ENCODE results near the gene IL24.

IL24 gene

GRCh38 chr1:206878456-206878855 is 18.8 kb upstream of the IL24 start:
- FAIRE-seq, result no peak
- DNase-seq (ENCODE audit: low spot score), result no peak

GRCh38 chr1:206880314-206880713 is 16.9 kb upstream of the IL24 start:
- DNase-seq (ENCODE audit: low spot score) (no peak), FAIRE-seq (no peak)

GRCh38 chr1:206882555-206882954 is 14.7 kb upstream of the IL24 start:
- no peak for FAIRE-seq
- no peak for DNase-seq (ENCODE audit: low spot score)

- FAIRE-seq, result no peak
- no peak for DNase-seq (ENCODE audit: low spot score)
Measured at GRCh38 chr1:206883160-206883559, 14.1 kb upstream of the IL24 start.

- FAIRE-seq (no peak), DNase-seq (ENCODE audit: low spot score) (no peak)
Measured at GRCh38 chr1:206883876-206884275, 13.4 kb upstream of the IL24 start.

GRCh38 chr1:206885341-206886060 is 11.7 kb upstream of the IL24 start:
- no peak for FAIRE-seq
- DNase-seq (ENCODE audit: low spot score), result no peak

GRCh38 chr1:206886831-206887230 is 10.4 kb upstream of the IL24 start:
- FAIRE-seq (no peak), DNase-seq (ENCODE audit: low spot score) (no peak)

GRCh38 chr1:206887701-206888100 is 9.5 kb upstream of the IL24 start:
- FAIRE-seq (no peak), DNase-seq (ENCODE audit: low spot score) (no peak)

GRCh38 chr1:206890125-206891060 is 6.8 kb upstream of the IL24 start:
- FAIRE-seq (no peak), DNase-seq (ENCODE audit: low spot score) (peak; percentile 34)

GRCh38 chr1:206891412-206891811 is 5.8 kb upstream of the IL24 start:
- FAIRE-seq (no peak), DNase-seq (ENCODE audit: low spot score) (no peak)

- FAIRE-seq (no peak), DNase-seq (ENCODE audit: low spot score) (no peak)
Measured at GRCh38 chr1:206892351-206892984, 4.8 kb upstream of the IL24 start.

- no peak for FAIRE-seq
- DNase-seq (ENCODE audit: low spot score), result no peak
Measured at GRCh38 chr1:206893380-206893779, 3.9 kb upstream of the IL24 start.

GRCh38 chr1:206895325-206895724 is 1.9 kb upstream of the IL24 start:
- no peak for FAIRE-seq

GRCh38 chr1:206895837-206896242 is 1.4 kb upstream of the IL24 start:
- FAIRE-seq (no peak), DNase-seq (ENCODE audit: low spot score) (no peak)

More at GRCh38 chr1:206895325-206895724, 1.9 kb upstream of the IL24 start:
- DNase-seq (ENCODE audit: low spot score), result no peak

GRCh38 chr1:206896261-206896660 is 982 bp upstream of the IL24 start:
- no peak for DNase-seq (ENCODE audit: low spot score)
- no peak for FAIRE-seq

- peak; percentile 16 for DNase-seq (ENCODE audit: low spot score)
- FAIRE-seq, result no peak
Measured at GRCh38 chr1:206898089-206898914, 1.1 kb downstream of the IL24 start.

- FAIRE-seq (no peak), DNase-seq (ENCODE audit: low spot score) (no peak)
Measured at GRCh38 chr1:206898915-206899431, 1.7 kb downstream of the IL24 start.

GRCh38 chr1:206899717-206900116 is 2.5 kb downstream of the IL24 start:
- no peak for FAIRE-seq
- no peak for DNase-seq (ENCODE audit: low spot score)

GRCh38 chr1:206900149-206900548 is 2.9 kb downstream of the IL24 start:
- FAIRE-seq (no peak), DNase-seq (ENCODE audit: low spot score) (no peak)

- no peak for FAIRE-seq
Measured at GRCh38 chr1:206901944-206902343, 4.7 kb downstream of the IL24 start.

GRCh38 chr1:206902702-206903101 is 5.5 kb downstream of the IL24 start:
- DNase-seq (ENCODE audit: low spot score) (no peak), FAIRE-seq (no peak)

More at GRCh38 chr1:206901944-206902343, 4.7 kb downstream of the IL24 start:
- no peak for DNase-seq (ENCODE audit: low spot score)
